Right cardiac atrium (tissue), 5 donors: ENCODE results near the gene PAK3. TPM values are rescaled to one million over a fixed set of nuclear protein-coding genes. Genes with fewer than 3 reads are reported as not detected.

ENCODE experiments used
- ATAC-seq, 2 donors: fragments of 200-7000 bp; cut with Tn5 transposase; one replicate each; pipeline versions ENCODE4 v1.8.0 to v1.9.1; 2020; ENCODE audit warnings: moderate library complexity in 2 of 2, mild to moderate bottlenecking in 1 of 2
- DNase-seq, 3 donors: peaks; one replicate each; pipeline ENCODE4 v3.0.0-alpha.2; 2020
- H3K27ac ChIP-seq: one replicate; pipeline ENCODE4 v1.5.1; 2013; ENCODE audit warnings: mild to moderate bottlenecking, low read length, control low read depth, moderate library complexity
- H3K27me3 ChIP-seq: one replicate; pipeline ENCODE4 v1.6.1; 2013; ENCODE audit not compliant: control insufficient read depth, insufficient read depth
- H3K4me1 ChIP-seq: one replicate; pipeline ENCODE4 v1.6.1; 2013; ENCODE audit warnings: low read length; ENCODE audit not compliant: control insufficient read depth, insufficient read depth
- H3K4me3 ChIP-seq: one replicate; pipeline ENCODE4 v1.5.1; 2013; ENCODE audit warnings: low read length, control low read depth
- H3K9me3 ChIP-seq: one replicate; pipeline ENCODE4 v1.6.1; 2013; ENCODE audit warnings: low read length; ENCODE audit not compliant: control insufficient read depth
- WGBS: extraction: QIAGEN DNeasy Blood & Tissue Kit; methylation state at CpG from one replicate; pipeline ENCODE4 v1.1.7; 2013; 5-methylcytosine and 5-hydroxymethylcytosine counted together
- intact Hi-C, 4 donors: fragments of 100-400 bp; cut with DNase I; formaldehyde crosslinking; loops; one replicate each; pipeline versions ENCODE4 v1.11.0 to v1.14.0; 2022 to 2023
- polyA plus RNA-seq: library from polyadenylated mRNA; stranded (reverse); fragments of 200-250 nt; gene quantifications from one replicate; pipeline ENCODE4 v1.2.3, GENCODE V29; 2013
- total RNA-seq, 4 donors: library from RNA; stranded (reverse); fragmentation: NEBNext Ultra II Directional; extraction: Animal tissue kit (Norgen Biotek cat#: 25700); gene quantifications; one replicate each; pipeline ENCODE4 v1.2.1, GENCODE V29; 2021
- donor health status: healthy with polysubstance abuse.
- donor health status: DM: no; HTN: yes; CAD: no.
- donor health status: DM: no; HTN: no; CAD: no.
- donor health status: DM: no; HTN: yes; CAD: no; lungs with severe emphysema.
- donor health status: DM: yes; HTN: yes; CAD: no.

The PAK3 gene
- total and polyA plus RNA-seq, 5 donors = 0.02 to 1.3 (median 0.69) TPM

- no peak for ATAC-seq
- no peaks in the 10 kb centered on the region for H3K4me1 ChIP-seq
- no peak overlapping the region for H3K27ac ChIP-seq
- H3K4me3 ChIP-seq = no peak overlapping the region
- DNase-seq = no peak
- intact Hi-C loops = loop anchor here in 1 of 4 donors (10.0 kb wide), 1 partner anchor 183 kb away; no protein-coding TSS in a partner anchor
- 60% methylated on average over 3 of the region's 3 CpGs for WGBS
- H3K27me3 ChIP-seq = no peaks in the 10 kb centered on the region
- no peaks in the 10 kb centered on the region for H3K9me3 ChIP-seq
Observed at GRCh38 chrX:111262086-111262485, 166.1 kb downstream of the PAK3 start.

- no peak overlapping the region for H3K27ac ChIP-seq
- WGBS = 71% methylated on average over 2 of the region's 2 CpGs
- H3K9me3 ChIP-seq = no peaks in the 10 kb centered on the region
- H3K27me3 ChIP-seq = no peaks in the 10 kb centered on the region
- H3K4me3 ChIP-seq = no peak overlapping the region
- intact Hi-C loops = loop anchor here in 1 of 4 donors (10.0 kb wide), 1 partner anchor 180 kb away; no protein-coding TSS in a partner anchor
- H3K4me1 ChIP-seq = no peaks in the 10 kb centered on the region
- ATAC-seq (no peak), DNase-seq (no peak)
Observed at GRCh38 chrX:111264385-111264784, 168.4 kb downstream of the PAK3 start.

- no peaks in the 10 kb centered on the region for H3K27me3 ChIP-seq
Observed at GRCh38 chrX:111265486-111265885, 169.5 kb downstream of the PAK3 start.

GRCh38 chrX:111268506-111268905, 172.5 kb downstream of the PAK3 start:
- H3K4me3 ChIP-seq = no peak overlapping the region
- H3K9me3 ChIP-seq = no peaks in the 10 kb centered on the region
- 39% methylated on average over 2 of the region's 2 CpGs for WGBS
- H3K27ac ChIP-seq = no peak overlapping the region
- H3K4me1 ChIP-seq = no peaks in the 10 kb centered on the region
- H3K27me3 ChIP-seq = no peaks in the 10 kb centered on the region
- no peak for ATAC-seq
- intact Hi-C loops = loop anchor here in 1 of 4 donors (10.0 kb wide), 1 partner anchor 176 kb away; no protein-coding TSS in a partner anchor
- DNase-seq = no peak

More at GRCh38 chrX:111265486-111265885, 169.5 kb downstream of the PAK3 start:
- H3K9me3 ChIP-seq = no peaks in the 10 kb centered on the region
- WGBS = 63% methylated on average over 2 of the region's 2 CpGs
- H3K4me1 ChIP-seq = no peaks in the 10 kb centered on the region
- ATAC-seq (no peak), DNase-seq (no peak)
- H3K27ac ChIP-seq = no peak overlapping the region
- H3K4me3 ChIP-seq = no peak overlapping the region
- intact Hi-C loops = loop anchor here in 1 of 4 donors (10.0 kb wide), 1 partner anchor 179 kb away; no protein-coding TSS in a partner anchor

GRCh38 chrX:111270339-111270738, 174.3 kb downstream of the PAK3 start, which contains the start of gene CAPN6:
Gene CAPN6 (minus strand): TSS chrX:111270483. CDS start chrX:111263936, 6,547 bp downstream.
- DNase-seq = peak in 1 of 3 donors; percentile 31
- H3K27me3 ChIP-seq = no peaks in the 10 kb centered on the region
- no peak within 1 kb of the TSS for H3K4me3 ChIP-seq

More at GRCh38 chrX:111270339-111270738, 174.3 kb downstream of the PAK3 start, which contains the start of gene CAPN6:
- intact Hi-C loops = no loop called here
- Histone ChIP-seq H3K9me3 (no peaks in the 10 kb centered on the region), H3K4me1 (no peaks in the 10 kb centered on the region), H3K27ac (no peak within 1 kb of the TSS)
- no peak for ATAC-seq
- WGBS = 43% methylated on average over 8 of the region's 8 CpGs

Other genes starting within 250 kb of the PAK3 start
- under 1 TPM in 1 of 4 donors, not detected in 3; 0.08 TPM for gene CAPN6, start 174.3 kb downstream of the PAK3 start, total RNA-seq
- gene CAPN6, start 174.3 kb downstream of the PAK3 start, polyA plus RNA-seq = 0.02 TPM